Activated CD4-positive, CD25-positive, alpha-beta regulatory T cell treated with anti-CD3 and anti-CD28 coated beads, Interleukin-2, amount 50 U/mL, for 72 hours (primary cell): ENCODE data around the gene NOP14.

Source experiments
- DNase-seq: peaks from one replicate; pipeline ENCODE4 v3.0.0; 2021

NOP14 gene

GRCh38 chr4:2908686-2909085, 54.5 kb downstream of the NOP14 start:
- DNase-seq: no peak

- no peak for DNase-seq
Measured at GRCh38 chr4:2907706-2908293, 55.4 kb downstream of the NOP14 start.

- no peak for DNase-seq
Measured at GRCh38 chr4:2907226-2907625, 56.0 kb downstream of the NOP14 start.

GRCh38 chr4:2906218-2906617, 57.0 kb downstream of the NOP14 start:
- no peak for DNase-seq

DNA sequence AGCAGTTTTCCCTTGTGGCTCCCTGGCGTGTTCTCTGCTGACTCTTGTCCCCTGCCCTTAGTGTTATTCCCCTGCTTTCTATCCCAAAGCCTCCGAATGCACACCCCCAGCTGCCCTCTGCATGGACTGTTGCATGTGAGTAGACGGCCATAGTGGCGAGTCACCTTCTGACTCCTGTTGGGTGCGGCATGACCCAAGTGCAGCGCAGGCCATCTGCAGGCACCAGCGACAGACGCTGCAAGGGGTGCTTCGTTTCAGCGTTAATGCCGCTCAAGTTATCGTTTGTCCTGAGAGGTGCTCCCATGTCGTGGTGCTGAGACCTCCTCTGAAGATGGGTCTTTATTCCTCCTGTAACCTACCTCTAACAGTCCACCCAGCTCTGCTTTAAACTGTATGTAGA, 57.7 kb downstream of the NOP14 start:
- DNase-seq: no peak

GRCh38 chr4:2902126-2902525, 61.1 kb downstream of the NOP14 start:
- DNase-seq: no peak

DNA sequence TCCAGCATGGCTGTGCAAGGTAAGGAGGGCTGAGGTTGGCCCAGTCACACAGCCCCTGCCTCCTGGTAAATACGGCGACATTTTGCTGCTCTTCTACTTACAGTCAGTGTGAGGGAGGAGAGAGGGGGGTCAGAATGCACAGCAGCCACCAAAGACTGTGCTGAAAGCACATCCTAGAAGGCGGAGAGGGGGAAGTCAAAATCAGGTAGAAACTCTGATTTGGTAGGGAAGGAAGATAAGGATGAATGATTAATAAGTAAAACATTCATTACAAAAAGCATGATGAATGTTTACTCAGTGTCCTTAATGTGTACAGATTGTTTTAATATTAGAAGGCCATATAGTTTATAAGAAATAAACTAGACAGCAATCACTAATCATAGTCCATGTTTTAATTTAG, 62.0 kb downstream of the NOP14 start:
- no peak for DNase-seq

DNA sequence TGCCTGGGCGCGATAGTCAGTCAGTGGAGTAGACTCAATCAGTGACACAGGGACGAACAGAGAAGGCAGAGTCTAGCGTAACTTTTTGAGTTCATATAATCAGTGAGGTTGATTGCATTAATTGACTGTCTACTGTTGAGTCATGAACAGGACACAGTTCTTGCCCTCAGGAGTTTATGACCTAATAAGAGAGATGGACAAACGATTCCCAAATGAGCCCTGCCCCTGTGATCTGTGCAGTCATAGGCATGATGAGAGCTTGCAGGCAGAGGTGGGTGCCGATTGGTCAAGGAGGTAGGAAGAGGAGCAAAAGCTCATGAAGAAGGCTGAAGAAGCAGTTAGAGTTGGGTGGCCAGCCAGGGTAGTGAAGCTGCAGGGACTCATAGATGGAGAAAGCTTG, 62.5 kb downstream of the NOP14 start:
- DNase-seq: no peak

DNA sequence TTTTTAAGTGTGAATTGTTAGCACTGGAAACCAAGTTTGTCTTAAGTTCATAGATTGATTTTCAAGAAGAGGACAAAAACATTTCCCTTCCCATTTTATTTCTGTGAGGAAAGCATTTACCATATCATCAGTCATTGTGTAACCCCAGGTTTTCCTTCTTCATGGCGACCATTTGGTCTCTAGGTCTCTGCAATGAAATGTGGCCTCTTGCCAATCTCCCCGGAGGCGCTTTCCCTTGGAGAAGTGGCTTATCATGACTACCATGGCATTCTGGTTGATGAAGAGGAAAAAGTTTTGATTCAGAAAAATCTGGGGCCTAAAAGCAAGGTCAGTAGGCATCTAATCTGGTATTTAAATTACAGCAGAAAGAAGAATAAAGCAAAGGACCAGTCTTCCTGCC, 65.2 kb downstream of the NOP14 start:
- no peak for DNase-seq

DNA sequence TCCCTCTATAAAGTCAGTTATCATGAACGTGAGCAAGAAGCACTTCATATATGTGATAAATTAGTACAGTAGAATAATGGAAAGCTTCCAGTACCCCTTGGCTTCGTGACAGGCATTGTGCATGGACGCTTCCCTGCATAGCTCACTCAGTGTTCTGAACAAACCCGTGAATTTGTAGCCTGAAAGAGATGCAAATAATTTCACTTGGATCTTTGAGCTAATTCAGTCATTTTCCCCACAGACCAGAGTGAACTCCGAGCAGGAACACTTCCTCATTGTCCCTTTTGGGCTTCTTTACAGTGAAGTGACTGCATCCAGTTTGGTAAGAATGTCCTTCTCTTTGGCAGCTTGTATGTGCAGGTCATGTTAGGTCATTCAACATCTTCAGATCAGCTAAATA, 69.4 kb downstream of the NOP14 start:
- DNase-seq: no peak

- DNase-seq: no peak
Measured at GRCh38 chr4:2891294-2891693, 71.9 kb downstream of the NOP14 start.

- DNase-seq: no peak
Measured at GRCh38 chr4:2888886-2889285, 74.3 kb downstream of the NOP14 start.
